ENCODE measurements around the gene CFAP46.

DNA sequence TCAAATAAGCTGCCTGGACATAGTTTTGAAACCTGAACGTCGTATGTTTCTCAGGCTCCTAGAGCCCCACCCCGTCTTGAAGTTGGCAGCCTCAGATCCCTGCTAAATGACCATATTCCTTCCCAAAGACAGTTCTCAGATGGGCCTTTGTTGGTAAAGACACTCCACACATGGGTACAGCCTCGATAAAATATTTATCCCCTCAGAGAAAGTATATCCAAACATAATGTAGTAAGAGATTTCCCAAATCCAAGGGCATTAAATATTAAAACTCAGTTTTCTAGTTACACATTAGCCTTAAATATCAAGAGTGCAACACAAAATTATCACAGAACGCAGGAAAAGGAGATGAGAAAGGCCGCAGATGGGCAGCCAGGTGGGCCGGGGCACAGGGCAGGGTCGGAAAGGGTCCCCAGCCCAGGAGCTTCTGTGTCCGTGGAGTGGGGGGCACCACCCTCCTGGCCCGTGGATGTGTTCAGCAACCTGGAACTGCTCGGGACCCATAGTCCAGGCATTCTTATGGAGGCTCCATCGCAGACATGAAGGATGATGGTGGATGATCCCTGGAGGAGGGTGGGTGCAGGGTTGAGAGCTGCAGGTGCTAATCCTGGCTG is 1.5 kb upstream of the CFAP46 start:
- TF ChIP-seq, protein P1, sequence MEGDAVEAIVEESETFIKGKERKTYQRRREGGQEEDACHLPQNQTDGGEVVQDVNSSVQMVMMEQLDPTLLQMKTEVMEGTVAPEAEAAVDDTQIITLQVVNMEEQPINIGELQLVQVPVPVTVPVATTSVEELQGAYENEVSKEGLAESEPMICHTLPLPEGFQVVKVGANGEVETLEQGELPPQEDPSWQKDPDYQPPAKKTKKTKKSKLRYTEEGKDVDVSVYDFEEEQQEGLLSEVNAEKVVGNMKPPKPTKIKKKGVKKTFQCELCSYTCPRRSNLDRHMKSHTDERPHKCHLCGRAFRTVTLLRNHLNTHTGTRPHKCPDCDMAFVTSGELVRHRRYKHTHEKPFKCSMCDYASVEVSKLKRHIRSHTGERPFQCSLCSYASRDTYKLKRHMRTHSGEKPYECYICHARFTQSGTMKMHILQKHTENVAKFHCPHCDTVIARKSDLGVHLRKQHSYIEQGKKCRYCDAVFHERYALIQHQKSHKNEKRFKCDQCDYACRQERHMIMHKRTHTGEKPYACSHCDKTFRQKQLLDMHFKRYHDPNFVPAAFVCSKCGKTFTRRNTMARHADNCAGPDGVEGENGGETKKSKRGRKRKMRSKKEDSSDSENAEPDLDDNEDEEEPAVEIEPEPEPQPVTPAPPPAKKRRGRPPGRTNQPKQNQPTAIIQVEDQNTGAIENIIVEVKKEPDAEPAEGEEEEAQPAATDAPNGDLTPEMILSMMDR (IDR thresholded peaks at IDR 0.05; ENCODE audit: borderline replicate concordance, extremely low read depth, low read length, poor library complexity, severe bottlenecking) = no peak
- no peak for TF ChIP-seq EZH2 (IDR thresholded peaks at IDR 0.05; ENCODE audit: borderline replicate concordance, low read depth, low read length, severe bottlenecking)
